ENCODE results near the gene KRT25.
"Not testable (repeated sequence)": the region's sequence is repeated elsewhere in the genome, so short reads cannot be mapped to it uniquely, and the experiment has no call there.

The KRT25 gene

DNA sequence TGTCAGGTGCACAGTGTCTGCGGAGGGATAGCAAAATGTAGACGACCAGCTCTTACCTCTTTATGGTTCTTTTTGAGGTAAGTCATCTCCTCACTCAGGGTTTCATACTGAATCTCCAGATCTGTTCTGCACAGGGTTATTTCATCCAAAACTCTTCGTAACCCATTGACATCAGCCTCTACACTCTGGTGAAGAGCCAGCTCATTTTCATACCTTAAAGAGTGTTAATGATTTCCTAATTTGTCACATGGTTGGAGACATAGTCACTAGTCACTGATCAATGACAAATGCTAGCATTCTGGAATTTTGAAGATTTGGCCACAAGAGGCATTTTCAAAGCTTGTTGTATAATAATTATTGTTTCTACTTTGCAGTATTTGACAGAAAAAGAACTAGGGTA lies 1.3 kb downstream of the KRT25 start:
- DNase-seq (ENCODE audit: low spot score), result no peak

DNA sequence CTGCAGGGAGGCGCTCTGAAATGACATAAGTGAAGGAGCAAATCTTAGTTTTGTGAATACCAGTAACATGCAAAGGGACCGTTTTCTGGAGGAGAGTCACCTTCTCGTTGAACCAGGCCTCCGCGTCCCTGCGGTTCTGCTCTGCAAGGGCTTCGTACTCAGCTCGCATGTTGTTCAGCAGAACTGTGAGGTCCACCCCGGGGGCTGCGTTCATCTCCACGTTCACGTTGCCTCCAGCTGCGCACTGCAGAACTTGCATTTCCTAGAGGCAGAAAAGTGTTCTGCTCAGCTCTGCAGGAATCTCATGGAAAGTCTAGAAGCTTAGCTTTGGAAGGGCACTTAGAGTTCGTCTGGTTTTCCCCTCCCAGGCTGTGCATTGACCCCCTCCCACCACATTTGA lies 4.1 kb downstream of the KRT25 start:
- DNase-seq (ENCODE audit: low spot score), result no peak

DNA sequence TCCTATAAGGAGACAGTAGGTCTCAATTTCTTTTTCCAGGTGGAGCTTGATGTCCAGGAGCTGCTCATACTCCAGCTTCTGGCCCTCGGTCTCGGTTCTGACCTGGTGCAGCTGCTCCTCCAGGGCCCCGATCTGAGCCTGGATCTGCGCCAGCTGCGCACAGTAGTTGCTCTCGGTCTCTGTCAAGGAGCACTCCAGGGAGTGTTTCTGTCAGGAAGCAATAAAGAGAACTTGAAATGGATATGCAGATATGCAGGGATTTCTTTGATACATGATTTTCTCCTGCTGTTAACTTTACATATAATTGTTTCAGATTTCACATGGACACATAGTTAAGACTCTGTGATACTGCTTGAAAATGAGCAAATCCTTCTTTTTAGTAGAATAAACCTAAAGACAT lies 4.7 kb downstream of the KRT25 start:
- DNase-seq (ENCODE audit: low spot score), result no peak

DNA sequence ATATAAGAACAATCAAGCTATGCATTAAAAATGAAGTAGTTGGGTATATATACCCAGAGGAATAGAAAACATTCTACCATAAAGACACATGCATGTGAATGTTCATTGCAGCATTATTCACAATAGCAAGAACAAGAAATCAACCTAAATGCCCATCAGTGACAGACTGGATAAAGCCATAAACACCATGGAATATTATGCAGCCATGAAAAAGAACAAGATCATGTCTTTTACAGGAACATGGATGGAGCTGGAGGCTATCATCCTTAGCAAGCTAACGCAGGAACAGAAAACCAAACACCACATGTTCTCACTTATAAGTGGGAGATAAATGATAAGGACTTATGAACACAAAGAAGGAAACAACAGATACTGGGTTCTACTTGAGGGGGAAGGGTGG lies 6.5 kb downstream of the KRT25 start:
- not testable (repeated sequence) for DNase-seq (ENCODE audit: low spot score)

DNA sequence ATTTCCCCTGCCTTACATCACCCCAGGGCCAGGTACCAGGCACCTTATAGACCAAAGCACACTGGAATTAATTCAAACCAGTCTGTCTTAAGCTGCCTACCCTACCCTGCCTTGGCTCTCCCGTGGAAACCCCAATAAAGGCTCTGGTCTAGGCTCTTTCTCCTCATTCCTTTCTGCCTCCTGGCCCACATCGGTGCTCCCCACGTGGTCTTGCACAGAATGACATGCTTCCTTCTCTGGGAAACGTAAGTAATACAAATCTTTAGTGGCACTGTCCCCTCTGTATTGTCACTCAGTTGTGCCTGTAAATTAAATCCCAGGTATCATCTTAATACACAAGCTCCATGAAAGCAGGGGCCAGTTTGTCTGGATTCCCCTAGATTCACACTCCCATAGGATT lies 16.6 kb downstream of the KRT25 start:
- DNase-seq (ENCODE audit: low spot score), result no peak

DNA sequence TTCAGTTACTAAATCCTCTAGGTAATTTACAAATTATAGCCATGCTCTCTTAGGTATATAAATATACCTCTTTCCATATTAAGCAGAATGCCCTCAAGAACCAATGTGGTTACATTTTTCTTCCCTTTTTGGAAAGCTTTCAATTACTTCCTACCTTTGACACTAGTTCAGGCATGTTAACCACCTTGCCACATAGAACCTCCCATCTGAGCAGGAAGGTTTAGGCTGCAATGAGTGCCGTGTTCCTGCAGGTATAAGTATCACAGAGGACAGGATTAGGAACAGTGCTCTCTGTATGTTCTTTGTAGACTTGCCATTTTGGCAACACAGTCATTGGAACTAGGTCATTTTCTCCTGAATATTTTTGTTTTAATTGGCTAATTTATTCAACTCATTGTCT lies 20.1 kb downstream of the KRT25 start:
- DNase-seq (ENCODE audit: low spot score), result no peak

DNA sequence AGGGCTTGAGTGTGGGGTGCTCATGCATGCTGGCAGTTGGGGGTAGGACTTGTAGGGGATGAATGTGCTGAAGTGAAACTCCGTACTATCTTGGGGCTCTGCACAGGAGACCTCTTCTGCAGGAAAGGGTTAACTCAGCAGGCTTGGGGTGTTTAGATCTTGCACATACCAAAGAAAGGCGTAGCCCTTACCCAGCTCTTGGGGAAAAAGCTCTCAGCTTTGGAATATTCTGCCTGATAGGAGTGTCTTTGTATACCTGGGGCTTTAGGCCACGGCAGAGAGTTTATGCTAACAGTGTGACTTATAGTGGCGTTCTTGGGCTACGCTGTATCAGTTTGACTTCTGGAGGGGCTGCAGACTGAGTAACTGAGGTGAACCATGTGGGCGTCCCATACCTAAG lies 21.1 kb downstream of the KRT25 start:
- DNase-seq (ENCODE audit: low spot score), result no peak

DNA sequence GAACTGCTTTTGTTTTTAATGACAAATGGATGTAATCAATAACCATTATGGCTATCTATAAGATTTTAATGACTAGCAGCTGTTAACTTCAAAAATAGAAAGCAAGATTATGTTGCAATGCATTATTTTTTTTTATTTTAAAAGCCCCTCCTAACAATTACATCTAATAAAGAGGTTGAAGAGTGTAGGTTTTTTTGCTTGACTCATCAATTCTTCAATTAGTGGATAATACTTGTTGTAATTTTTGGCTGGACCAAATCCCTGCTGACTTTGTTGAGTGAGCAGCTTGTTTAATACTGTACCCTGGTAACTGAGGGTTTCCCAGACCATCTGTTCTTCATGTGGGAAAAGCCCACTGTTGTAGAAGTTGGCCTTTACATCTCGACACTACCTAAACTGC lies 24.2 kb downstream of the KRT25 start:
- no peak for DNase-seq (ENCODE audit: low spot score)

DNA sequence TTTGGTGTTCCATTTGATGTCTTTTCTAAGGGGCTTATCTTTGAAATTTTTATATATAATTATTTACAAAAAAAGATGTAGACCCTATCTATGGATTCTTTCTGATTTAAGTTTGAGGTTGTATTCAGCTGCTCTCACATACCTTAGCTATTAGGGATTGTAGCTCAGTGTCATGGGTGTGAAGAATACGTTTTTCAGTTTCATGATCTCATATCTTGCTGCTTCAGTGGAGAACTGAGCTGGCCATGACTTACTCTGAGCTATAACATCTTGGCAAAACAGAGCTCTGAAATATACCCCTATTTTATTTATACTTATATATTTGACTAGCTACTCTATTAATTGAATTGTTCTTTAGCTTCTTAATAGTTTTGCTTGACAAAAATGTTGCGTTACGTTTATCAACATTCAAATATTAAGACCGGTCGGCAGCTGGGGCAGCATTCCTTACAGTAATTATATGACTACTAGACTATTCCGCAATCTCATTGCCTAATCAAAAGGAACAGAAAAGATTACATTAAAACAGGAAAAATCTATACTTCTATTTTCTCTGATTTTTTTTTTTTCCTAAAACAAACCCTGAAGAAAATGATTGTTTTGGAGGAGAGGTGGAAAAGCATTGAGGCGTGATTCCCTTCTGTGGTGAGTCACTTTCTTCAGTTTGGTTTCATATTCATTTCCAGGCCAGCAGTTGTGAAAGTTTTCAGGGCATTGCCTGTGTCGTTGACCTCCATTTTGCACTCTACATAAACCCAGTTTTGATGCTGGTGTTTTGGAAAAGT lies 27.5 kb downstream of the KRT25 start:
- no peak for DNase-seq (ENCODE audit: low spot score)

DNA sequence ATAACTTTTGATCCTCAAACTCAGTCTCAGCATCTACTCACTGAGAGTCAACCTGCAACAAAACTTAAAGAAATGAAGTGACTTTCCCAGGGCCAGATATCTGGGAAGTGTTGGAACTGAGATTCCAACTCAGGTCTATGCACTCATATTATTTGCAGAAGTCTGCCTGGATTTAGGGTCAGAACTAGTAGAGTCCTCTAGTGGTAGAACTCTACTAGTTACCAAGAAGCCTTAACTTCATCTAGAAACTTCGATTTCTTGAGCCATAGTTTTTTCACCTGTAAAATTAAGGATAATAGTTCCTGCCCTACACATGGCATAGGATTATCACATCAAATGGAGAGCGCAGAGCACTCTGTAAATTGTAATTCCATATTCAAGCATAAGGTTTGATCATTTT lies 28.2 kb downstream of the KRT25 start:
- no peak for DNase-seq (ENCODE audit: low spot score)

DNA sequence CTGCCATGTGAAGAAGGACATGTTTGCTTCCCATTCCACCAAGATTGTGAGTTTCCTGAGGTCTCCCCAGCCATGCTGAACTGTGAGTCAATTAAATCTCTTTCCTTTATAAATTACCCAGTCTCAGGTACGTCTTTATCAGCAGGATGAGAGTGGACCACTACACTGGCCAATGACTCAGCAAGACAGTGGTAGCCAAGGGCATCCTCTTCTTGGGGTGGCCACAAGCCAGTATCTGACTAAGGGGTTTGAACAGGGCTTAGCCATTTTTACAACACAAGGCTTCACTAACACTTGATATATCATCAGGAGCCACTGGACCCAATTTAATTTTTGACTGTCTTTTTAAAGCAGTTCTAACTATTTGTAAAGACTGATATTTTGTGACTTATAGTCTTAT lies 30.5 kb downstream of the KRT25 start:
- no peak for DNase-seq (ENCODE audit: low spot score)

DNA sequence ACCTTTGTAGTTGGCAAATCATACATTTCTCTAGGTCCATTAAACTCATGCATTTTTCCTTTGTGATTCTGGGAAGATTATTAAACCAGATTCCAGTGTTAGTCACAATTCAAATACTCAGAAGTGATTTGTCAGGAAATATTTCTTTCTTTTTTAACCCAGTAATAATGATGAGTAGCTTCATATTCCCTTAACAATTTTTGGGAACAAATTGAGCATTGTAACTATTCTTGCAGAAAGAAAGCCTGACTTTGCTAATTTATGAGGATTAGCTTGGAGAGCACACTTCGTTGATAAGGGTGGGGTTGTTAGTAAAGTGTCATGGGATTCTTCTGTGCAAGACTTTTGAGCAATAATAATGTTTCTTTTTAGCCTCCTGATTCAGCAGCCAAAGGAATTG lies 32.9 kb downstream of the KRT25 start:
- no peak for DNase-seq (ENCODE audit: low spot score)

DNA sequence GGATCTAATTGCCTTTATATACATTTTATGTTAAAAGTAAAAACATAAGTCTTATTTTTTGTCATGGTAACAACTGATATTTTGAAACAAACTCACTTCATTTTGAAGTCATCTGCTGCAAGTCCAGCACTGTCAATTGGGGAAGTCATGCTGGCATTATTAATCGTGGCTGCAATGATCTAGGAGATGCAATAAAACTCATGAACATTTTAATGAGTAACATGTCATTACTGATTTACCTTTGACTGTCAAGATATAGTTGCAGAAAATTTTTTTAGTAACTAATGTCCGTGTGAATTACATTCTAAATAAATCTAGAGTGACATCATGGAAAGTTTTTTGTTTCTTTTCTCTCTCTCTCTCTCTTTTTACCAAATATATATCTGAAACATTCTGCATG lies 34.2 kb downstream of the KRT25 start:
- no peak for DNase-seq (ENCODE audit: low spot score)

DNA sequence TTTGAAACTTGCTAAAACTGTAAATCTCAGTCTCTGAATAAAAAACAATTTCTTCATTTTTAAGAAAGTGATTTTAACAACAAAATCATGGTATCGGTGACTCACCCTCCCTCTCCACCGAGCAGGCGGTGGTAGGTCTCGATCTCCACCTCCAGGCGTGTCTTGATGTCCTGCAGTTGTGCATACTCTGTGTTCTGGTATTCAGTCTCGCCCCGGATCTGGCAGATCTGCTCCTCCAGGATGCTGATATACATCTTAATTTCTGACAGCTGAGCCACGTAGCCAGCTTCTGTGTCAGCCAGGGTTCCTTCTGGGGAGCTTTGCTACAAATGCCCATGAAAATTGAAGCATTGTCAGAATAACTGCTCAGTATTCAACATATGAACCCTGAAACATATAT lies 36.2 kb downstream of the KRT25 start:
- DNase-seq (ENCODE audit: low spot score), result no peak

DNA sequence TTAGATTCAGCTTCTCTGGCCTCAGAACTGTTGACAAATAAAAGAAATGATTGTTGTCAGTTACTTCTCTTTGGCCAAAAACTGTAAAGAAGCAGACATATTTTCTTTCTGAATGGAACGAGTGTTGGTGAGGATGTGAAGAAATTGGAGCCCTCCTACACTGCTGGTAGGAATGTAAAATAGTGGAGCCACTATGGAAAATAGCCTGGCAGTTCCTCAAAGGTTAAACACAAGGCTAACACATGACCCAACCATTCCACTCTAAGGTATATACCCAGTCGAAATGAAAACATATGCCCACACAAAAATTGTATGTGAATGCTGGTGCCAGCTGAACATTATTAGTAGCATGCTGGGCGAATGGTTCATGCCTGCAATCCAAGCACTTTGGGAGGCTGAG lies 37.4 kb downstream of the KRT25 start:
- no peak for DNase-seq (ENCODE audit: low spot score)

DNA sequence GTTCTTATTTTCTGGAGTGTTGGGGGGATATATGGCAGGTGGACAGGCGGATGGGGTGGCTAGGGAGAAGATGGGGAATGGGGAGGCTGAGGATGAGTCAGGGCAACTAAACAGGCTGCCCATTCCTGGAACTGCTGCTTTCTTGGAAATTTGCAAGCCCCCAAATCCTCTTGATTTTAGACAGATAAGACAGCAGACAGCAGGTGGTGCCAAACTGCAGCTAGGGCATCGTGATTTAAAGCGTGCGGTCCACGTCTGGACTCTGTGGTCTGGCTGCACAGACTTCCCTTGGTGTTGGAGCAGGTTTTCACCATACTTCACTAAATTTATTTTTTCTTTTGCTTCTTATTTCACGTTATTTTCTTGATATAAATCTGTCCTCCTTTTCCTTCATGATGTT lies 40.7 kb downstream of the KRT25 start:
- no peak for DNase-seq (ENCODE audit: low spot score)

DNA sequence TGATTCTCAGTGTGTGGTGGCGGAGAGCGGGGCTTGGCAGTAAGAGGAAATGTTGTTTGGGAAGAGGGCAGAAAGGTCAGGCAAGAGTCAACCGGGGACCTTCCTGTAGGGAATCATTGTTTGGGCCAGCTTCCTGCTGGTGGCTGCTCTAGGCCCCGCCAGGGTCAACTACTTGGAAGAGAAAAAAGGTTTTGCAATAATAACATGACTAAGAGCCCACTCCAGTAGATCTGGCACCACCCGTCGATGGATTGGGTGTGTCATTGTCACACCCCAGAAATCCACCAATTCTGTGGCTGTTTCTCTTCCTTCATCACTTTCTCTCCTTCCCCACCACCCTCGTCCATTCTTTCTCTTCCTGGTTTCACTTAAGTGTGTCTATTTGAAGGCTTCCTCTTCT lies 47.4 kb downstream of the KRT25 start:
- no peak for DNase-seq (ENCODE audit: low spot score)

DNA sequence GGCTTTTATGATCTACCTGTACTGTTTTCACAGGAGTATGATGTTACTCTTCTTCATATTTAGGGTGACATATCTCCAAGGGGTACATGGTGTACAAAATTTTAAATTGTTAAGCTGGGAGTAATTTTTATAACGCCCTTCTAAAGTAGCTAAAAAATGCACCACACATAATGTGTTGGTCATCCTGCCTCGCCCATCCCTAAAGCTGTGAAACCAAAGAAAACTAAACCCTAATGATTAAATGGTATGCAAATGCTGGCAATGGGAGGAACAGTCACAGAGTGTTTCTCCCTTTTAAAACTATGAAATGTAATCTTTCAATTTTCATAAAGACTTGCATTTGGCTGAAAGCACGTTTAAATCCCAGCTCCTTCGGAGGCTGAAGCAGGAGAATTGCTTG lies 49.5 kb downstream of the KRT25 start:
- no peak for DNase-seq (ENCODE audit: low spot score)

DNA sequence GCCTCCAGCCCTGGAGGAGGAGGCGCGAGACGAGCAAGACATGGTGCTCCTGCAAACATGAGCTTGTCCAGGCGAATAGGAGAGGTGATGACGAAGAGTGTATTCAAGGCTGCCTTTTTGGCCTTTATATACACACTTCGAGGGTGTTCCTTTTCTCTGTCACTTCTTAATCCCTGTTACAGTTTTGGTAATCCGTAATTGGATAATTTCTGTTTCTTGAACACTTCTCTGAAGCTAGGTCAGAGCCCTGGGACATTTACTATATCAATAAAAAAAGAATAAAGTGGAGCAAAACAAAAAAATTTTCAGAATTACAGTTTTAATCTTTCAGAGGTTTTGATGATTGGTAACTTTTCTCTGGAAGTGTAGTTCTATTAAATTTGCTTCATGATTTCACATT lies 51.5 kb downstream of the KRT25 start, which contains the start of gene KRT24:
KRT24 (minus strand) TSS at position 101 of the 400 bp plus-strand sequence; CDS start at position 42, 59 bp downstream.
- no peak for DNase-seq (ENCODE audit: low spot score)

DNA sequence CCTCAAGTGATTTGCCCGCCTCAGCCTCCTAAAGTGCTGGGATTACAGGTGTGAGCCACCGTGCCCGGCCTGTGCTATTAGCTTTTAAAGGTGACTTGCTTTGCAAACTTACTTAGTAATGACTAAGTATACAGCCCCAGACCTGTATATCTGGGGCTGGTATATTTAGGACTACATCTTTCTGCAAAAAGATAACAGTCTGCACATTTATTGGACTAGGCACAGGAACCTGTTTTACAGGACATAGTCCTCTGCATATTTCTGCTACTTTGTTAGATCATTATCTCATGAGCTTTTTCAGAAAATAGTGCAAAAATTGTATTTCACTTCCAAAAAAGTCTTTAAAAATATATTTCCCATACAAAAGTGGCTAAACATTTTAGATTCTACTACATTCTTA lies 52.9 kb downstream of the KRT25 start:
- DNase-seq (ENCODE audit: low spot score), result no peak

DNA sequence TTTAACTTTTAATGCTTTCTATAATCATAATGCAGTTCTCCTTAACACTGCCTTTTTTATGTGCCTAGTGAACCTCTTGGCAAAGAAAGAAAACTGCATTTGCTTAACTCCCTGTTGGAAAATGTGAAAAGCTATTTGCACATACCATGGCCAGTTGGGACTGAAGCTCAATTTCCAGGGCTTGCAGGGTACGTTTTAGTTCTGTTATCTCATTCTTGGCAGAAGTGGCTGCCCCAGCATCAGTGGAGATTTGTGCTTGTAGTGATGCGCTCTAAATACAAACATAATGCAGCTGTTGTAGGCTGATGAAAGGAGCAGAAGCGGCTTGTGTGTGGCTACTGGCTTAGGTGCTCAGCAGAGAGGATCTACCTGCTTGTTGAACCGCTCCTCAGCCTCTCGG lies 55.3 kb downstream of the KRT25 start:
- no peak for DNase-seq (ENCODE audit: low spot score)

DNA sequence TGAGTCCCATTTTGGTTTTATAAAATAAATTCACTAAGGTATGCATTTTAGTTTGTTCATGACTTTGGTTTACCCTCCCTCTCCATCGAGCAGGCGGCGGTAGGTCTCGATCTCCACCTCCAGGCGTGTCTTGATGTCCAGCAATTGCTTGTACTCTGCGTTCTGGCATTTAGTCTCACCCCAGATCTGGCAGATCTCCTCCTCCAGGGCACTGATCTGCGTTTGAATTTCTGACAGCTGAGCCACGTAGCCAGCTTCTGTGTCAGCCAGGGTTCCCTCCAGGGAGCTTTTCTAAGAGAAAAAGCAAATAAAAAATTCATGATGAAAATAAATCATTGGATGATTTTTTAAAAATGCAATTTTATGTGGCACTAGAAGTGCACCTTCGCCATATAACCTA lies 55.8 kb downstream of the KRT25 start:
- DNase-seq (ENCODE audit: low spot score), result no peak

Data from ecto neural progenitor cell (in vitro differentiated cells).